ENCODE measurements around the gene PTX4. TPM values are rescaled to one million over a fixed set of nuclear protein-coding genes. Genes with fewer than 3 reads are reported as not detected.

PTX4 gene
- total and polyA plus RNA-seq, 9 of the 15 experiments (the other 6 are each of a cell fraction or from before 2014, with no cell fraction given): 0.11 TPM; not detected in 8

GRCh38 chr16:1470481-1471251 lies 18.1 kb downstream of the PTX4 start (continued):
- TF ChIP-seq BRCA1 (IDR thresholded peaks at IDR 0.05) (no peak), BRCA1 (CRISPR knock-in tag; IDR thresholded peaks at IDR 0.05) (no peak), ZBTB49 (CRISPR knock-in tag; IDR thresholded peaks at IDR 0.05; ENCODE audit: borderline replicate concordance) (no peak), CREM (IDR thresholded peaks at IDR 0.05; ENCODE audit: low read depth) (no peak), FOXA3 (CRISPR knock-in tag; conservative IDR thresholded peaks at IDR 0.05 in 1 of 2, IDR thresholded peaks at IDR 0.05 in 1 of 2) (no peak), ZBTB33 (CRISPR knock-in tag; IDR thresholded peaks at IDR 0.05) (no peak), ZNF23 (CRISPR knock-in tag; IDR thresholded peaks at IDR 0.05) (no peak), ZNF324 (CRISPR knock-in tag; IDR thresholded peaks at IDR 0.05) (no peak), RBM34 (IDR thresholded peaks at IDR 0.05; ENCODE audit: borderline replicate concordance, insufficient read depth, low read length) (no peak)
